ENCODE results near the gene STYXL1. TPM values are rescaled to one million over a fixed set of nuclear protein-coding genes. Genes with fewer than 3 reads are reported as not detected.

STYXL1 gene
- total RNA-seq, 1 experiment from 2014 or later, result 42.3 TPM

DNA sequence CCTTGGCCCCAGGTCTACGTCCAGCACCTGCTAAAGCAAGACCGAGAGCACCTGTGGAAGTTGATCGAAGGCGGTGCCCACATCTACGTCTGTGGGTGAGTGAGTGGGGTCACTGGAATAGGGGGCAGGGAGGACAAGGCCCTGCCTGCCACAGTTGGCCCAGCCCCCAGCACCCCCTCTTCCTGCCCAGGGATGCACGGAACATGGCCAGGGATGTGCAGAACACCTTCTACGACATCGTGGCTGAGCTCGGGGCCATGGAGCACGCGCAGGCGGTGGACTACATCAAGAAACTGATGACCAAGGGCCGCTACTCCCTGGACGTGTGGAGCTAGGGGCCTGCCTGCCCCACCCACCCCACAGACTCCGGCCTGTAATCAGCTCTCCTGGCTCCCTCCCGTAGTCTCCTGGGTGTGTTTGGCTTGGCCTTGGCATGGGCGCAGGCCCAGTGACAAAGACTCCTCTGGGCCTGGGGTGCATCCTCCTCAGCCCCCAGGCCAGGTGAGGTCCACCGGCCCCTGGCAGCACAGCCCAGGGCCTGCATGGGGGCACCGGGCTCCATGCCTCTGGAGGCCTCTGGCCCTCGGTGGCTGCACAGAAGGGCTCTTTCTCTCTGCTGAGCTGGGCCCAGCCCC is 61.5 kb downstream of the STYXL1 start:
- ChIA-PET CTCF (interaction anchor here (0.6 kb wide), 1 partner anchor 122 kb away, joined by 6 read pairs; no protein-coding TSS in a partner anchor), POLR2A (no interaction called here)
- no peaks in the 10 kb centered on the region for H3K27me3 Mint-ChIP-seq (ENCODE audit: insufficient read depth, unreplicated experiment)
- Histone ChIP-seq H3K4me3 (ENCODE audit: low read depth, low read length) (no peak overlapping the region), H3K36me3 (ENCODE audit: control insufficient read depth, insufficient read depth, low read length) (peaks cover 1% of the 10 kb centered on the region), H3K27me3 (replicated peaks; ENCODE audit: control insufficient read depth, insufficient read depth, low read length) (no peaks in the 10 kb centered on the region), H3K4me1 (peaks cover 22% of the 10 kb centered on the region), H3K9me3 (no peaks in the 10 kb centered on the region)
- peaks cover 19% of the 10 kb centered on the region for H3K4me1 Mint-ChIP-seq (ENCODE audit: low read depth, unreplicated experiment)
- no peak overlapping the region for H3K4me3 Mint-ChIP-seq (ENCODE audit: unreplicated experiment)
- TSS peak; percentile 81 for BruUV-seq (replicated peaks)
- H3K27ac Mint-ChIP-seq (ENCODE audit: unreplicated experiment), result peak overlapping the region; percentile 42
- intact Hi-C loops (cut with micrococcal nuclease; ENCODE audit: unreplicated experiment), result no loop called here
- H3K36me3 Mint-ChIP-seq (ENCODE audit: insufficient read depth, unreplicated experiment), result peaks cover 77% of the 10 kb centered on the region
- TF ChIP-seq, protein P1, sequence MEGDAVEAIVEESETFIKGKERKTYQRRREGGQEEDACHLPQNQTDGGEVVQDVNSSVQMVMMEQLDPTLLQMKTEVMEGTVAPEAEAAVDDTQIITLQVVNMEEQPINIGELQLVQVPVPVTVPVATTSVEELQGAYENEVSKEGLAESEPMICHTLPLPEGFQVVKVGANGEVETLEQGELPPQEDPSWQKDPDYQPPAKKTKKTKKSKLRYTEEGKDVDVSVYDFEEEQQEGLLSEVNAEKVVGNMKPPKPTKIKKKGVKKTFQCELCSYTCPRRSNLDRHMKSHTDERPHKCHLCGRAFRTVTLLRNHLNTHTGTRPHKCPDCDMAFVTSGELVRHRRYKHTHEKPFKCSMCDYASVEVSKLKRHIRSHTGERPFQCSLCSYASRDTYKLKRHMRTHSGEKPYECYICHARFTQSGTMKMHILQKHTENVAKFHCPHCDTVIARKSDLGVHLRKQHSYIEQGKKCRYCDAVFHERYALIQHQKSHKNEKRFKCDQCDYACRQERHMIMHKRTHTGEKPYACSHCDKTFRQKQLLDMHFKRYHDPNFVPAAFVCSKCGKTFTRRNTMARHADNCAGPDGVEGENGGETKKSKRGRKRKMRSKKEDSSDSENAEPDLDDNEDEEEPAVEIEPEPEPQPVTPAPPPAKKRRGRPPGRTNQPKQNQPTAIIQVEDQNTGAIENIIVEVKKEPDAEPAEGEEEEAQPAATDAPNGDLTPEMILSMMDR (IDR thresholded peaks at IDR 0.05; ENCODE audit: insufficient read depth in 1 of 2, low read depth in 1 of 2, low read length in 1 of 2, severe bottlenecking in 1 of 2, unreplicated experiment in 1 of 2), result no peak
- no peaks in the 10 kb centered on the region for H3K9me3 Mint-ChIP-seq (ENCODE audit: unreplicated experiment)
- DNase-seq, result no peak

DNA sequence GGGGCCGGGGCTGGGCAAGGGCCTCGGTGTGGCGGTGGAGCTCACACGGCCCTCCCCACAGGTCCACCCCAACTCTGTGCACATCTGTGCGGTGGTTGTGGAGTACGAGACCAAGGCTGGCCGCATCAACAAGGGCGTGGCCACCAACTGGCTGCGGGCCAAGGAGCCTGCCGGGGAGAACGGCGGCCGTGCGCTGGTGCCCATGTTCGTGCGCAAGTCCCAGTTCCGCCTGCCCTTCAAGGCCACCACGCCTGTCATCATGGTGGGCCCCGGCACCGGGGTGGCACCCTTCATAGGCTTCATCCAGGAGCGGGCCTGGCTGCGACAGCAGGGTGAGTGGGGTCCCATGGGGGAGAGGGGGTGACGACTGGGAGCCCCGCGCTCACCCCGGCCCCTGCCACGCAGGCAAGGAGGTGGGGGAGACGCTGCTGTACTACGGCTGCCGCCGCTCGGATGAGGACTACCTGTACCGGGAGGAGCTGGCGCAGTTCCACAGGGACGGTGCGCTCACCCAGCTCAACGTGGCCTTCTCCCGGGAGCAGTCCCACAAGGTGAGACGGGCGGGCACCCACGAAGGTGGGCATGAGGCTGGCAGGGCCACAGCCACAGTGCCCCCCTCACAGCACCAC is 62.2 kb downstream of the STYXL1 start:
- Mint-ChIP-seq H3K4me1 (ENCODE audit: low read depth, unreplicated experiment) (peaks cover 13% of the 10 kb centered on the region), H3K9me3 (ENCODE audit: unreplicated experiment) (no peaks in the 10 kb centered on the region), H3K27me3 (ENCODE audit: insufficient read depth, unreplicated experiment) (no peaks in the 10 kb centered on the region), H3K27ac (ENCODE audit: unreplicated experiment) (no peak overlapping the region), H3K4me3 (ENCODE audit: unreplicated experiment) (no peak overlapping the region), H3K36me3 (ENCODE audit: insufficient read depth, unreplicated experiment) (peaks cover 77% of the 10 kb centered on the region)
- CTCF ChIA-PET, result interaction anchor here (0.6 kb wide), 1 partner anchor 121 kb away, joined by 6 read pairs; no protein-coding TSS in a partner anchor
- H3K36me3 ChIP-seq (ENCODE audit: control insufficient read depth, insufficient read depth, low read length), result peaks cover 1% of the 10 kb centered on the region
- H3K4me1 ChIP-seq, result peaks cover 16% of the 10 kb centered on the region
- POLR2A ChIA-PET, result no interaction called here
- no TSS peak for BruUV-seq (replicated peaks)
- no peak overlapping the region for H3K4me3 ChIP-seq (ENCODE audit: low read depth, low read length)
- DNase-seq, result no peak
- H3K27me3 ChIP-seq (replicated peaks; ENCODE audit: control insufficient read depth, insufficient read depth, low read length), result no peaks in the 10 kb centered on the region
- TF ChIP-seq, protein P1 (IDR thresholded peaks at IDR 0.05; ENCODE audit: insufficient read depth in 1 of 2, low read depth in 1 of 2, low read length in 1 of 2, severe bottlenecking in 1 of 2, unreplicated experiment in 1 of 2), result no peak
- H3K9me3 ChIP-seq, result no peaks in the 10 kb centered on the region
- intact Hi-C loops (cut with micrococcal nuclease; ENCODE audit: unreplicated experiment), result no loop called here

DNA sequence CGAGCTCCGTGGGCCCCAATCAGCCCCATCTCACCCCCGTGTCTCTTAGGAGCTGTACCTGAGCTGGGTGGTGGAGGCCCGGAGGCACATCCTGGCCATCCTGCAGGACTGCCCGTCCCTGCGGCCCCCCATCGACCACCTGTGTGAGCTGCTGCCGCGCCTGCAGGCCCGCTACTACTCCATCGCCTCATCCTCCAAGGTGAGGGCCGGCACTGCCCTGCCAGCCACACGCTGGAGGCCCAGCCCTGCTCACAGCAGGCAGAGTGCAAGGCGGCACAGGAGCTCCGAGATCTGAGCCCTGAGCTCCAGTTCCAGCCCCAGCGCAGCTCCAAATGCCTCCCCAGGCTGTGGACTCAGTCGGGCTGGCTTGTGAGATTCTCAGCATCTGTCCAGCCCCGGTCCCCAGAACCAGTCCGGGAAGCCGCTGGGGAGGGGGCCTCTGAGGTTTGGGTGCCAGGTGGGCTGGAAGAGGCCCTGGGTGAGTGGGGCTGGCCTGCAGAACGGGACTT is 62.7 kb downstream of the STYXL1 start:
- Mint-ChIP-seq H3K4me3 (ENCODE audit: unreplicated experiment) (no peak overlapping the region), H3K27me3 (ENCODE audit: insufficient read depth, unreplicated experiment) (no peaks in the 10 kb centered on the region), H3K4me1 (ENCODE audit: low read depth, unreplicated experiment) (peaks cover 7% of the 10 kb centered on the region), H3K36me3 (ENCODE audit: insufficient read depth, unreplicated experiment) (peaks cover 77% of the 10 kb centered on the region), H3K9me3 (ENCODE audit: unreplicated experiment) (no peaks in the 10 kb centered on the region), H3K27ac (ENCODE audit: unreplicated experiment) (no peak overlapping the region)
- Histone ChIP-seq H3K36me3 (ENCODE audit: control insufficient read depth, insufficient read depth, low read length) (peaks cover 1% of the 10 kb centered on the region), H3K27me3 (replicated peaks; ENCODE audit: control insufficient read depth, insufficient read depth, low read length) (no peaks in the 10 kb centered on the region), H3K9me3 (no peaks in the 10 kb centered on the region), H3K4me3 (ENCODE audit: low read depth, low read length) (no peak overlapping the region), H3K4me1 (peaks cover 10% of the 10 kb centered on the region)
- POLR2A ChIA-PET, result no interaction called here
- no peak for DNase-seq
- no TSS peak for BruUV-seq (replicated peaks)
- intact Hi-C loops (cut with micrococcal nuclease; ENCODE audit: unreplicated experiment), result no loop called here
- CTCF ChIA-PET, result no interaction called here
- TF ChIP-seq, protein P1 (IDR thresholded peaks at IDR 0.05; ENCODE audit: insufficient read depth in 1 of 2, low read depth in 1 of 2, low read length in 1 of 2, severe bottlenecking in 1 of 2, unreplicated experiment in 1 of 2), result no peak
